ENCODE measurements around the gene ZNF853.
"Not testable (repeated sequence)": the region's sequence is repeated elsewhere in the genome, so short reads cannot be mapped to it uniquely, and the experiment has no call there.

ZNF853 gene

GRCh38 chr7:6579446-6579845, 36.0 kb upstream of the ZNF853 start:
- H3K27me3 ChIP-seq (ENCODE audit: control insufficient read depth, insufficient read depth, low read length) = no peaks in the 10 kb centered on the region

DNA sequence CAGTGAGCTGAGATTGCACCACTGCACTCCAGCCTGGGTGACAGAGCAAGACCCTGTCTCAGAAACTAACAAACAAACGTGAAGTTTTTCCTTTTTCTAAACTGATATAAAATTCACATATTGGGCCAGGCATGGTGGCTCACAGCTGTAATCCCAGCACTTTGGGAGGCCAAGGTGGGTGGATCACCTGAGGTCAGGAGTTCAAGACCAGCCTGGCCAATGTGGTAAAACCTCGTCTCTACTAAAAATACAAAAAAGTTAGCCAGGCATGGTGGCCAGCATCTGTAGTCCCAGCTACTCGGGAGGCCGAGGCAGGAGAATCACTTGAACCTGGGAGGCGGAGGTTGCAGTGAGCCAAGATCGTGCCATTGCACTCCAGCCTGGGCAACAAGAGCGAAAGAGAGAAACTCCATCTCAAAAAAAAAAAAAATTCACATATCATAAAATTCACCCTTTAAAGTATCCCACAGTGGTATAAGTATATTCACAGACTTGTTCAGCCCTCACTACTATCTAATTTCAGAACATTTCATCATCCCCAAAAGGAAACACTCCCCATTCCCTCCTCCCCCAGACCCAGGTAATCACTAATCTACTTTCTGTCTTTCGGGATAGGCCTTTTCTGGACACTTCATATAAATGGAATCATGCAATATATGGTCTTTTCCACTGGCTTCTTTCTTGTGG, 29.5 kb upstream of the ZNF853 start:
- H3K36me3 ChIP-seq (ENCODE audit: control insufficient read depth, insufficient read depth, low read length) = peaks cover 74% of the 10 kb centered on the region
- not testable (repeated sequence) for H3K4me1 ChIP-seq (ENCODE audit: control insufficient read depth, insufficient read depth, low read length); H3K9ac ChIP-seq (ENCODE audit: low read length); H3K4me3 ChIP-seq (ENCODE audit: low read depth, low read length); H3K27ac ChIP-seq (ENCODE audit: low read depth, low read length); H3K9me3 ChIP-seq (ENCODE audit: control insufficient read depth, insufficient read depth, low read depth, low read length); H3K27me3 ChIP-seq (ENCODE audit: control insufficient read depth, insufficient read depth, low read length)

More at GRCh38 chr7:6579446-6579845, 36.0 kb upstream of the ZNF853 start:
- no peaks in the 10 kb centered on the region for H3K4me1 ChIP-seq (ENCODE audit: control insufficient read depth, insufficient read depth, low read length)
- peaks cover 42% of the 10 kb centered on the region for H3K36me3 ChIP-seq (ENCODE audit: control insufficient read depth, insufficient read depth, low read length)
- no peak overlapping the region for H3K9ac ChIP-seq (ENCODE audit: low read length)
- H3K4me3 ChIP-seq (ENCODE audit: low read depth, low read length) = no peak overlapping the region
- H3K9me3 ChIP-seq (ENCODE audit: control insufficient read depth, insufficient read depth, low read depth, low read length) = no peaks in the 10 kb centered on the region
- H3K27ac ChIP-seq (ENCODE audit: low read depth, low read length) = no peak overlapping the region

GRCh38 chr7:6588566-6588965, 26.8 kb upstream of the ZNF853 start:
- Histone ChIP-seq H3K9me3 (ENCODE audit: control insufficient read depth, insufficient read depth, low read depth, low read length) (no peaks in the 10 kb centered on the region), H3K4me3 (ENCODE audit: low read depth, low read length) (no peak overlapping the region), H3K9ac (ENCODE audit: low read length) (no peak overlapping the region), H3K36me3 (ENCODE audit: control insufficient read depth, insufficient read depth, low read length) (peaks cover 55% of the 10 kb centered on the region), H3K4me1 (ENCODE audit: control insufficient read depth, insufficient read depth, low read length) (0 out of 2 replicates have a peak, but pooled peaks cover 7% of the 10 kb centered on the region), H3K27ac (ENCODE audit: low read depth, low read length) (no peak overlapping the region), H3K27me3 (ENCODE audit: control insufficient read depth, insufficient read depth, low read length) (no peaks in the 10 kb centered on the region)

GRCh38 chr7:6589151-6589828, 26.1 kb upstream of the ZNF853 start:
- H3K27ac ChIP-seq (ENCODE audit: low read depth, low read length) = no peak overlapping the region
- H3K4me3 ChIP-seq (ENCODE audit: low read depth, low read length) = peak overlapping the region; percentile 57
- no peak overlapping the region for H3K9ac ChIP-seq (ENCODE audit: low read length)
- no peaks in the 10 kb centered on the region for H3K27me3 ChIP-seq (ENCODE audit: control insufficient read depth, insufficient read depth, low read length)
- no peaks in the 10 kb centered on the region for H3K9me3 ChIP-seq (ENCODE audit: control insufficient read depth, insufficient read depth, low read depth, low read length)
- H3K4me1 ChIP-seq (ENCODE audit: control insufficient read depth, insufficient read depth, low read length) = 0 out of 2 replicates have a peak, but pooled peaks cover 7% of the 10 kb centered on the region
- H3K36me3 ChIP-seq (ENCODE audit: control insufficient read depth, insufficient read depth, low read length) = peaks cover 55% of the 10 kb centered on the region

DNA sequence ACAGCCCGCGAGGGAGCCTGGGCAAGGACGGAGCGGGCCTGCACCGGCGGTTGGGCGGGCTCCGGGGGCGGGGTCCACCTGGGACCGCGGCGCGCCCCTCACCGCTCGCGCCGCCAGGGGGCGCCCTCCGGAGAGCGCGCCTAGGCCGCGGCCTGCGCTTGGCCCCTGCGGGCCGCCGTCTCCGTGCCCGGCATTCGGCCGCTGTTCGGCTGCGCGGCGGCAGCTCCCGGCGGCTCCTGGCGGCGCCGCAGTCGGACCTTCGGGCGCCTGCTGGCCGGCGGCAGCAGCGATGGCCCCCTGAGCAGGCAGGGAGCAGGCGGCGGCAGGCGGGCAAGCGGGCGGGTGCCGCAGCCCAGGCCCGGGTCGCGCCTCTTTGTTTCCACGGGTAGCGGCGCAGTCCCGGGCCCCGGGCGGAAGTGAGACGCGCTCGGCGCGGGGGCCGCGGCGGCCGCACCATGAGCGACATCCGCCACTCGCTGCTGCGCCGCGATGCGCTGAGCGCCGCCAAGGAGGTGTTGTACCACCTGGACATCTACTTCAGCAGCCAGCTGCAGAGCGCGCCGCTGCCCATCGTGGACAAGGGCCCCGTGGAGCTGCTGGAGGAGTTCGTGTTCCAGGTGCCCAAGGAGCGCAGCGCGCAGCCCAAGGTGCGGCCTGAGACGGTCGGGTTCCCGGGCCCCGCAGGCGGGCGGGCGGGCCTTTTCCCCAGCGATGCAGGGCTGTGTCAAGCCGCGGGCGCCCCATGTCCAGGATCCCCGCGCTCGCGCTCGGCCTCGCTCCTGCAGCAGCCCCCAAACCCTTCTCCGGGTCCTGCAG, 25.4 kb upstream of the ZNF853 start, which contains the start of gene INTS15:
TSS of gene INTS15 (plus strand) at position 193 of the 816 bp plus-strand sequence. CDS start at position 456, 263 bp downstream.
- no peaks in the 10 kb centered on the region for H3K9me3 ChIP-seq (ENCODE audit: control insufficient read depth, insufficient read depth, low read depth, low read length)
- H3K4me3 ChIP-seq (ENCODE audit: low read depth, low read length) = peak within 1 kb of the TSS; percentile 89
- peaks cover 54% of the 10 kb centered on the region for H3K36me3 ChIP-seq (ENCODE audit: control insufficient read depth, insufficient read depth, low read length)
- H3K4me1 ChIP-seq (ENCODE audit: control insufficient read depth, insufficient read depth, low read length) = 0 out of 2 replicates have a peak, but pooled peaks cover 7% of the 10 kb centered on the region
- no peak within 1 kb of the TSS for H3K27ac ChIP-seq (ENCODE audit: low read depth, low read length)
- H3K9ac ChIP-seq (ENCODE audit: low read length) = peak within 1 kb of the TSS; percentile 85
- no peaks in the 10 kb centered on the region for H3K27me3 ChIP-seq (ENCODE audit: control insufficient read depth, insufficient read depth, low read length)

- Histone ChIP-seq H3K27me3 (ENCODE audit: control insufficient read depth, insufficient read depth, low read length) (no peaks in the 10 kb centered on the region), H3K36me3 (ENCODE audit: control insufficient read depth, insufficient read depth, low read length) (peaks cover 54% of the 10 kb centered on the region), H3K9me3 (ENCODE audit: control insufficient read depth, insufficient read depth, low read depth, low read length) (no peaks in the 10 kb centered on the region), H3K9ac (ENCODE audit: low read length) (peak overlapping the region; percentile 85), H3K4me3 (ENCODE audit: low read depth, low read length) (peak overlapping the region; percentile 89), H3K4me1 (ENCODE audit: control insufficient read depth, insufficient read depth, low read length) (0 out of 2 replicates have a peak, but pooled peaks cover 7% of the 10 kb centered on the region), H3K27ac (ENCODE audit: low read depth, low read length) (no peak overlapping the region)
Observed at GRCh38 chr7:6590645-6591110, 24.7 kb upstream of the ZNF853 start.

DNA sequence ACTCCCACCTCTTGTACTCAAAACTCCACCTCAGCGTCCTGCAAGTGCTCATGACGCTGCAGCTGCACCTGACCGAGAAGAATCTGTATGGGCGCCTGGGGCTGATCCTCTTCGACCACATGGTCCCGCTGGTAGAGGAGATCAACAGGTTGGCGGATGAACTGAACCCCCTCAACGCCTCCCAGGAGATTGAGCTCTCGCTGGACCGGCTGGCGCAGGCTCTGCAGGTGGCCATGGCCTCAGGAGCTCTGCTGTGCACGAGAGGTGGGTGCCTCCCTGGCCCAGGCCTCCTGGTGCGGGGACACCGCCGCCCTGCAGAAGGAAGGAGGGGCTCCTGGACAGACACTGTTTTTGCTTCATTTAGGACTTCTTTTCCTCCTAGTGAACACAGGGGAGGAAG, 15.3 kb upstream of the ZNF853 start:
- Histone ChIP-seq H3K9me3 (ENCODE audit: control insufficient read depth, insufficient read depth, low read depth, low read length) (no peaks in the 10 kb centered on the region), H3K9ac (ENCODE audit: low read length) (no peak overlapping the region), H3K36me3 (ENCODE audit: control insufficient read depth, insufficient read depth, low read length) (peaks cover 74% of the 10 kb centered on the region), H3K4me3 (ENCODE audit: low read depth, low read length) (no peak overlapping the region), H3K27me3 (ENCODE audit: control insufficient read depth, insufficient read depth, low read length) (no peaks in the 10 kb centered on the region), H3K4me1 (ENCODE audit: control insufficient read depth, insufficient read depth, low read length) (no peaks in the 10 kb centered on the region), H3K27ac (ENCODE audit: low read depth, low read length) (no peak overlapping the region)

DNA sequence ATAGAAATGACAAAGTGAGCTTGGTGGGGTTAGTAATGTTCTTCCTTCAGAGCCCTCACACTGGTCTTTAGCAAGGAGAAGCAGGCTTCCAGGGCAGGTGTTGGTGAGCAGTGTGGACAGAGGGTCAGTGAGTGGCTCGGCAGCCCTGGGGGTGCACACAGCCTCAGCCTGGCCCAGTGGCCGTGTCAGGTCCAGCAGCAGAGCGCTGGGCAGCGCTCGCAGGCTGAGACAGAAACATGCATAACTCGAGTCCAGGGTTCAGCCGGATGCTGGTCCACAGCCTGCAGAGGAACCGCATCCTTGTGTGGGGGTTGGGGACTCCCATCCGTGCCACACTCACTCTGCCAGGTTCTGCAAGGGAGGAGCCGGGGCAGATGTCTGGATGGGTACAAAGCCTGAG, 11.0 kb upstream of the ZNF853 start:
- Histone ChIP-seq H3K4me1 (ENCODE audit: control insufficient read depth, insufficient read depth, low read length) (no peaks in the 10 kb centered on the region), H3K4me3 (ENCODE audit: low read depth, low read length) (no peak overlapping the region), H3K27me3 (ENCODE audit: control insufficient read depth, insufficient read depth, low read length) (no peaks in the 10 kb centered on the region), H3K9ac (ENCODE audit: low read length) (no peak overlapping the region), H3K9me3 (ENCODE audit: control insufficient read depth, insufficient read depth, low read depth, low read length) (no peaks in the 10 kb centered on the region), H3K27ac (ENCODE audit: low read depth, low read length) (no peak overlapping the region), H3K36me3 (ENCODE audit: control insufficient read depth, insufficient read depth, low read length) (peaks cover 44% of the 10 kb centered on the region)

GRCh38 chr7:6606866-6607583, 8.4 kb upstream of the ZNF853 start:
- Histone ChIP-seq H3K9me3 (ENCODE audit: control insufficient read depth, insufficient read depth, low read depth, low read length) (no peaks in the 10 kb centered on the region), H3K9ac (ENCODE audit: low read length) (no peak overlapping the region), H3K4me3 (ENCODE audit: low read depth, low read length) (no peak overlapping the region), H3K4me1 (ENCODE audit: control insufficient read depth, insufficient read depth, low read length) (no peaks in the 10 kb centered on the region), H3K36me3 (ENCODE audit: control insufficient read depth, insufficient read depth, low read length) (peaks cover 28% of the 10 kb centered on the region), H3K27me3 (ENCODE audit: control insufficient read depth, insufficient read depth, low read length) (no peaks in the 10 kb centered on the region), H3K27ac (ENCODE audit: low read depth, low read length) (no peak overlapping the region)

- Histone ChIP-seq H3K36me3 (ENCODE audit: control insufficient read depth, insufficient read depth, low read length) (peaks cover 23% of the 10 kb centered on the region), H3K9ac (ENCODE audit: low read length) (no peak overlapping the region), H3K4me1 (ENCODE audit: control insufficient read depth, insufficient read depth, low read length) (no peaks in the 10 kb centered on the region), H3K4me3 (ENCODE audit: low read depth, low read length) (no peak overlapping the region), H3K27me3 (ENCODE audit: control insufficient read depth, insufficient read depth, low read length) (peaks cover 1% of the 10 kb centered on the region; the same call in 1 of the 2 replicates), H3K27ac (ENCODE audit: low read depth, low read length) (no peak overlapping the region), H3K9me3 (ENCODE audit: control insufficient read depth, insufficient read depth, low read depth, low read length) (no peaks in the 10 kb centered on the region)
Observed at GRCh38 chr7:6607651-6608051, 7.8 kb upstream of the ZNF853 start.
